IgD-negative memory B cell (primary cell): ENCODE data around the gene LENG1. TPM values are rescaled to one million over a fixed set of nuclear protein-coding genes. Genes with fewer than 3 reads are reported as not detected.
A peak's percentile ranks its signal among the peaks of the same experiment; 100 is the strongest.
"Not testable (repeated sequence)": the region's sequence is repeated elsewhere in the genome, so short reads cannot be mapped to it uniquely, and the experiment has no call there.

Source experiments
- H3K27ac Mint-ChIP-seq, 3 donors: one replicate each; pipeline ENCODE4 v1.8.0; 2020 to 2022; ENCODE audit warnings: mild to moderate bottlenecking in 3 of 3, mixed read lengths in 3 of 3, moderate library complexity in 1 of 3
- H3K27me3 Mint-ChIP-seq: one replicate; pipeline ENCODE4 v1.8.0; 2021; ENCODE audit warnings: mixed read lengths
- H3K36me3 Mint-ChIP-seq: one replicate; pipeline ENCODE4 v1.8.0; 2020; ENCODE audit warnings: mild to moderate bottlenecking, mixed read lengths
- H3K4me1 Mint-ChIP-seq, 3 donors: one replicate each; pipeline ENCODE4 v1.8.0; 2020 to 2022; ENCODE audit warnings: mixed read lengths in 3 of 3, mild to moderate bottlenecking in 1 of 3
- H3K4me3 Mint-ChIP-seq, 4 donors: one replicate each; pipeline ENCODE4 v1.8.0; 2020 to 2022; ENCODE audit warnings: mild to moderate bottlenecking in 4 of 4, mixed read lengths in 4 of 4, moderate library complexity in 3 of 4
- H3K9me3 Mint-ChIP-seq, 3 donors: one replicate each; pipeline ENCODE4 v1.8.0; 2020 to 2021; ENCODE audit warnings: mixed read lengths in 3 of 3, mild to moderate bottlenecking in 1 of 3
- polyA plus RNA-seq: library from polyadenylated mRNA; unstranded; fragments of 300-500 nt; fragmentation: Illumina TruSeq; gene quantifications from one replicate; pipeline ENCODE4 v1.2.3, GENCODE V29; 2021

The LENG1 gene
- polyA plus RNA-seq, 1 donor from 2014 or later: 15.8 TPM

- peak overlapping the region in 1 of 4 donors; percentile 71 for H3K4me3 Mint-ChIP-seq
- not testable (repeated sequence) for H3K27ac Mint-ChIP-seq, H3K36me3 Mint-ChIP-seq
These were observed 34.9 kb upstream of the LENG1 start for GRCh38 chr19:54194463-54194862.

DNA sequence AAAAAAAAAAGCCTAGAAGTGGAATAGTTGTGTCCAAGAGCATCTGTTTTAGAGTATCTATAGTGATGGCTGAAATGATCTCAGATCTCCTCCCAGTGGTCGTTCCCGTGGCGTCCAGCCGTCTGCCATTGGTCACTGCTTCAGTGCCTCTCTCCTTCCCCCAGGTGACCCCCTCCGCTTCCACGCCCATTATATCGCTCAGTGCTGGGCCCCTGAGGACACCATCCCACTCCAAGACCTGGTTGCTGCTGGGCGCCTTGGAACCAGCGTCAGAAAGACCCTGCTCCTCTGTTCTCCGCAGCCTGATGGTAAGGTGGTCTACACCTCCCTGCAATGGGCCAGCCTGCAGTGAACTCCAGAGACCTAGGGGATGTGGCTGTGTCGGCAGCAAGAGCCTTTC lies 33.5 kb upstream of the LENG1 start:
- peak overlapping the region in 2 of 3 donors; percentile 93 to 98 for H3K27ac Mint-ChIP-seq
- H3K9me3 Mint-ChIP-seq: no peaks in the 10 kb centered on the region
- H3K36me3 Mint-ChIP-seq: no peaks in the 10 kb centered on the region
- H3K4me3 Mint-ChIP-seq: peak overlapping the region in 3 of 4 donors; percentile 88 to 99 (median 94)
- no peaks in the 10 kb centered on the region for H3K27me3 Mint-ChIP-seq
- peaks cover 8 to 12% (median 9%) of the 10 kb centered on the region in 3 donors for H3K4me1 Mint-ChIP-seq

More at GRCh38 chr19:54194463-54194862, 34.9 kb upstream of the LENG1 start:
- not testable (repeated sequence) for H3K27me3 Mint-ChIP-seq, H3K9me3 Mint-ChIP-seq
- H3K4me1 Mint-ChIP-seq: peaks cover 8 to 11% (median 9%) of the 10 kb centered on the region in 3 donors

GRCh38 chr19:54191811-54192453 lies 32.4 kb upstream of the LENG1 start:
- H3K27me3 Mint-ChIP-seq: no peaks in the 10 kb centered on the region
- no peaks in the 10 kb centered on the region for H3K9me3 Mint-ChIP-seq
- peak overlapping the region; percentile 43 to 98 (median 94) for H3K27ac Mint-ChIP-seq
- H3K4me3 Mint-ChIP-seq: peak overlapping the region; percentile 94 to 99 (median 96)
- peaks cover 9 to 18% (median 12%) of the 10 kb centered on the region in 3 donors for H3K4me1 Mint-ChIP-seq
- no peaks in the 10 kb centered on the region for H3K36me3 Mint-ChIP-seq

GRCh38 chr19:54191011-54191810 lies 31.7 kb upstream of the LENG1 start, which contains the start of gene TSEN34:
TSS of gene TSEN34 (plus strand) at chr19:54191308. CDS start at chr19:54191365, 57 bp downstream.
- Mint-ChIP-seq H3K4me1 (peaks cover 9 to 18% (median 12%) of the 10 kb centered on the region in 3 donors), H3K9me3 (no peaks in the 10 kb centered on the region), H3K27ac (peak within 1 kb of the TSS; percentile 98 to 100 (median 99)), H3K4me3 (peak within 1 kb of the TSS; percentile 94 to 100 (median 98)), H3K36me3 (no peaks in the 10 kb centered on the region), H3K27me3 (no peaks in the 10 kb centered on the region)

DNA sequence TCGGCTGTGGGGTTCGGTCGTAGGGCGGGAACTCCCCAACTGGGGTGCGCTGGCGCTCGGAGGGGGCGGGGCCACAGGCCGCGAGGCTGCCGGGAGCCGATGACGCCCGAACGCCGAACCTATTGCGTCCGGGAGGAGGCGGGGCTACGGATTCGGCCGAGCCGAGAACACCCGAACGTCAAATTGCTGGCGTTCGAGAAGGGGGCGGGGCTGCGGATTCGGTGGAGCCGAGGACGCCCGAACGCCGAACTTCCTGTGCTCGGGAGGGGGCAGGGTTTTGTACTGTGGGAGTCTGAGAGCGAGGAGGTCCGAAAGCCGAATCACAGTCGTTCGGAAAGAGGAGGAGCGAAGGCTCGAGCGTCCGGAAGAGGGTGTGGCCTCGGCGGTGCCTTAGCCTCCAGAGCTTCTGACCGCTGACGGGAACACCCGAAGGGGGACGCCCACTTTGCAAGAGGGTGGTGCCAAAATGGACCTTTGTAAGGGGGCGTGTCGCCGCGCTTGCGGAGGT lies 31.0 kb upstream of the LENG1 start:
- H3K9me3 Mint-ChIP-seq: no peaks in the 10 kb centered on the region
- H3K36me3 Mint-ChIP-seq: no peaks in the 10 kb centered on the region
- H3K4me3 Mint-ChIP-seq: peak overlapping the region; percentile 94 to 100 (median 98)
- H3K4me1 Mint-ChIP-seq: peaks cover 9 to 18% (median 12%) of the 10 kb centered on the region in 3 donors
- no peaks in the 10 kb centered on the region for H3K27me3 Mint-ChIP-seq
- H3K27ac Mint-ChIP-seq: peak overlapping the region; percentile 98 to 100 (median 99)

DNA sequence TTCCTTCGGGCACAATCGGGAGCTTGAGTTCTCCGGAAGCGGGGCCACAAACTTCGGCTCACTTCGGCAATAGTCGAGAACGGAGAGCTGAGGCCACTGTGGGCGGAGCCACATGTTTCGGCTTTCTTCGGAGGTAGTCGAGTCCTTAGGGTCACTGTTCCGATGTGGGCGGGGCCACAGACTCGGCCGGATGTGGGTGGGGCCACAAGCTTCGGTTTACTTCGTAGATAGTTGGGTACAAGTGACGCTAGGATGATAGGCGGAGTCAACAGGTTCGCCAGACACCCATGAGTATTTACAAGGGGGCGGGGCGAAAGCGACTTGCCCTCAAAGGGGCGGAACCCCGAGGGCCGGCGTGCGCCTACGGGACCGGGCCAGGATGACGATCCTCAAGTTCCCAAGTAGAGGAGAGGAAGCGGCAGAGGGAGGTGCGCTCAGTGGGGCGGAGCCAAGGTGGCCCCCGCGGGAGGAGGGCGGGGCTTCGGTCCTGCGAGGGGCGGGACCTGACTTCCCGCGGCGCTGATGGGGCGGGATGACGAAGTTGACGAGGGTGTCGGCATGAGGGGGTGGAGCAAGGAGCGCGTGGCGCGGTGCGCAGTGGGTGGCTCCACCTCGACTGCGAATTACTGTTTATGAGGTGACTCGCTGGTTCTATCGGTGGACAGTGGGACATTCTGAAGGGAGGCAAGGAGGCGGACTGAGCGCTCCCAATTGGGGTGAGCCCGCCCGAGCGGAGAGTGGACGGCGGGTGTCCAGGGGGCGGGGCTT lies 30.4 kb upstream of the LENG1 start:
- Mint-ChIP-seq H3K4me3 (peak overlapping the region; percentile 94 to 100 (median 98)), H3K9me3 (no peaks in the 10 kb centered on the region), H3K27ac (peak overlapping the region; percentile 98 to 100 (median 99)), H3K27me3 (no peaks in the 10 kb centered on the region), H3K4me1 (peaks cover 9 to 16% (median 16%) of the 10 kb centered on the region in 3 donors), H3K36me3 (no peaks in the 10 kb centered on the region)

DNA sequence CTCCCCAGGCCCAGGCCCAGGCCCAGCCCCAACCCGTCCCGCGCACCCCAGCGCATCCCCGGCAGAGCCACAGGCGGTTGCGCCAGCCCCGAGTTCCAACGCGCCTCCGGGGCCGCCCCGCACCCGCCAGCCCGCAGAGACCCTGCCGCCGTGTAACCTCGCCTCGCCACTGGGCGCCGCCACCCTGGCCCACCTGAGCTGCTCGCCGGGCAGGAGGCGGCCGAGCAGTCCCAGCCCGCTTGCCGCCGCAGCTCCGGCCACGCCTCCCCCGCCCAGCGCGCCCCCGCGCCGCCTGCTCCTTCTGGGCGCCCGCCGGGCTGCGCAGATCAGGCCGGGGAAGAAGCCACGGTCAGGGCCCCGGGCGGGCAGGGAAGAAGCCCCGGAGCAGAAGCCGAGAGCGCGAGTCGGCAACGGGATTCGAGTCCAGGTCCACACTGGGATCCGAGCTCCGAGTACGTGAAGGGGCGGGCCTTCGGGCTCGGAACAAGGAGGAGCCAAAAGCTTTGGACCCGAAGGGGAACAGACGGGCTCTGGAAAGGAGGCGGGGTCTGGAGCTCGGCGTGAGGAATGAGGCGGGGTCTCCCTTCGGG lies 29.7 kb upstream of the LENG1 start, which contains the start of gene MBOAT7:
MBOAT7 (minus strand) TSS at position 436 of the 590 bp plus-strand sequence. CDS start 1,072 bp downstream, outside the sequence.
- no peaks in the 10 kb centered on the region for H3K9me3 Mint-ChIP-seq
- peaks cover 9 to 16% (median 16%) of the 10 kb centered on the region in 3 donors for H3K4me1 Mint-ChIP-seq
- H3K4me3 Mint-ChIP-seq: peak within 1 kb of the TSS; percentile 94 to 100 (median 98)
- H3K36me3 Mint-ChIP-seq: no peaks in the 10 kb centered on the region
- H3K27me3 Mint-ChIP-seq: no peaks in the 10 kb centered on the region
- peak within 1 kb of the TSS; percentile 98 to 100 (median 99) for H3K27ac Mint-ChIP-seq

DNA sequence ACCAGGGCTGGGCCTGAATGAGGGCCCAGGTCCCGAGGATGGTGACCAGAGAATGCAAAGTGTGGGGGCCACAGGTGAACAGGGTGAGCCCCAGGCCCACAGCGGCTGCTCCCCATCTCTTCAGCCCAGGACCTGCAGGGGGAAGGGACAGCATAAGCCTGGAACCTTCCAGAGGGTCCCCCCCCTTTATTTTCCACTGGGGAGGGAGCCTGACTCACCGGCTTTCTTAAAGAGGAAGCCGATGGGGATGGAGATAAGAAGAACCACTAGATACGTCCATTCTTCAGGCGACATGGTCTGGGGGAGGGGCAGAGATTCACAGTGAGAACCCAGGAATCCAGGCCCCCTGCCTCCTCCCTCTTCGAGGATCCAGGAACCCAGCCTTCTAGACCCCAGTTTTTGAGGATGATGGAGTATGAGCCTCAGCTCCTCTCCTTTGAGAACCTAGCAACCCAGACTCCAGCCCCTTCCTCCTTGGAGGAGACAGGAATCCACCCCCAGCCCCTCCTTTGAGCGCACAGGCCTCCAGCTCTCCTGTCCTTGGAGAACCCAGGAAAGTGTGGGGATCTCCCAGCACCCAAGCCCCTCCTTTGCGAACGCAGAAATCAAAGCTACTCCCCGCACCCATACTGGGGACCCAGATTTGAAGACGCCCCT lies 28.8 kb upstream of the LENG1 start:
- H3K4me3 Mint-ChIP-seq: peak overlapping the region; percentile 84 to 99 (median 92)
- H3K27me3 Mint-ChIP-seq: no peaks in the 10 kb centered on the region
- H3K36me3 Mint-ChIP-seq: peaks cover 2% of the 10 kb centered on the region
- peaks cover 9 to 16% (median 16%) of the 10 kb centered on the region in 3 donors for H3K4me1 Mint-ChIP-seq
- no peaks in the 10 kb centered on the region for H3K9me3 Mint-ChIP-seq
- peak overlapping the region; percentile 67 to 88 (median 81) for H3K27ac Mint-ChIP-seq

DNA sequence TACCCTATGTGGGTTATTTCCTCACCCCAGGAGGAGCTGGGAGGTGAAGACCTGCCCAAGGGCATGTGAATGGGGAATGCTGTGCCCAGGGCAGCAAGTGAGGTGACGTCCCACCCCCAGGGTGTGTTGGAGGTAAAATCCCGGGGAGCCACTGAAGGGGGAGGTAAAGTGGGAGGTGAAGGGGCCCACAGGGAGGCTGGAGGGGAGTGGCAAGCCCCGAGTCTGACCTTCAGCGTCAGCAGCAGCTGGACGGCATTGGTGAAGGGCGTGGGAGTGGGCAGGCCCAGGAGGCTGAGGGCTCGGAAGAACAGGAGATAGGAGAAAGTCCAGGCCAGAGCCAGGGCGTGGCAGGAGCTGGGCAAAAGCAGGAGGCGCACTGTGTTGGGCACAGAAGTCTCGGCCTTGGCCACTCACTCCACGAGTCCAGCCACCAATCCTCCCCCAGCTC lies 27.4 kb upstream of the LENG1 start:
- H3K27me3 Mint-ChIP-seq: no peaks in the 10 kb centered on the region
- peaks cover 2% of the 10 kb centered on the region for H3K36me3 Mint-ChIP-seq

GRCh38 chr19:54186351-54186750 lies 26.8 kb upstream of the LENG1 start:
- Mint-ChIP-seq H3K36me3 (peaks cover 2% of the 10 kb centered on the region), H3K9me3 (no peaks in the 10 kb centered on the region), H3K4me3 (peak overlapping the region in 1 of 4 donors; percentile 5), H3K27ac (peak overlapping the region in 1 of 3 donors; percentile 18), H3K4me1 (peaks cover 5 to 11% (median 11%) of the 10 kb centered on the region in 3 donors), H3K27me3 (no peaks in the 10 kb centered on the region)

More for the DNA sequence above, 27.4 kb upstream of the LENG1 start:
- Mint-ChIP-seq H3K9me3 (no peaks in the 10 kb centered on the region), H3K4me1 (peaks cover 9 to 15% (median 15%) of the 10 kb centered on the region in 3 donors), H3K4me3 (peak overlapping the region in 3 of 4 donors; percentile 55 to 84 (median 64)), H3K27ac (peak overlapping the region in 2 of 3 donors; percentile 68 to 81)

DNA sequence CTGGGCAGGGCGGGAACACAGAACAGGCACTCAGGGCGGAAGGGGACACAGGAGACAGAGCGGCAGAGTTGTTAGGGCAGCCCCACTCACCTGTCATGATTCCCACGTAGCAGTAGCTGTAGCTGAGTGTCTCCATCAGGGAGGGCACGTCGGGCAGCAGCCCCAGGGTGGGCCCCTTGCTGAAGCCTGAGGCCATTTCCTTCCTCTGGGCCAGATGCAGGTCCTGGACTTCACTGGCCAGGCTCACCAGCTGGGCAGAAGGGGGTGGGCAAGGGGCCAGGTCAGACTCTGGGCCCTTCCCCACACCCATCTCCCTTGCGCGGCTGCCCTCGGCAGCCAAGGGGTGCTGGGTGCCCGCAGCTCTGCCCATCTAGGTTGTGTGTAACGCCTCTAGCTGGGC lies 23.9 kb upstream of the LENG1 start:
- Mint-ChIP-seq H3K4me1 (peaks cover 0 to 11% (median 9%) of the 10 kb centered on the region in 3 donors), H3K36me3 (peaks cover 5% of the 10 kb centered on the region), H3K4me3 (no peak overlapping the region), H3K27ac (peak overlapping the region in 1 of 3 donors; percentile 28), H3K9me3 (no peaks in the 10 kb centered on the region), H3K27me3 (no peaks in the 10 kb centered on the region)

DNA sequence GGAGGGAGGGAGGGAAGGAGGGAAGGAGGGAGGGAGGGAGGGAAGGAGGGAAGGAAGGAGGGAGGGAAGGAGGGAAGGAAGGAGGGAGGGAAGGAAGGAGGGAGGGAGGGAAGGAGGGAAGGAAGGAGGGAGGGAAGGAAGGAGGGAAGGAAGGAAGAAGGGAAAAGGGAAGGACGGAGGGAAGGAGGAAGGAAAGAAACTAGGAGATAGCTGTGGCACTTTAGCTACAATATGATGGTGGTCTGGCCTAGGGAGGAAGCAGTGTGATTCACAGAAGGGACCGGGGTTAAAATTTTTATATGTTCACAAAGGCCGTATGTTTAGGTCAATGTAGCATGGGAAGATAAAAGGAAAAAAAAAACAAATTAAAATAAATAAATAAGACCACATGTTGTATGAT lies 22.4 kb upstream of the LENG1 start:
- H3K4me1 Mint-ChIP-seq, H3K36me3 Mint-ChIP-seq, H3K27ac Mint-ChIP-seq, H3K4me3 Mint-ChIP-seq, H3K27me3 Mint-ChIP-seq, H3K9me3 Mint-ChIP-seq: not testable (repeated sequence)

GRCh38 chr19:54180691-54181091 lies 21.2 kb upstream of the LENG1 start:
- H3K27ac Mint-ChIP-seq: no peak overlapping the region
- no peaks in the 10 kb centered on the region for H3K9me3 Mint-ChIP-seq
- peaks cover 8% of the 10 kb centered on the region for H3K36me3 Mint-ChIP-seq
- peaks cover 0 to 9% (median 0%) of the 10 kb centered on the region in 3 donors for H3K4me1 Mint-ChIP-seq
- no peaks in the 10 kb centered on the region for H3K27me3 Mint-ChIP-seq
- no peak overlapping the region for H3K4me3 Mint-ChIP-seq
